Measurements from ENCODE around the gene MBP. TPM values are rescaled to one million over a fixed set of nuclear protein-coding genes. Genes with fewer than 3 reads are reported as not detected.
A peak's percentile ranks its signal among the peaks of the same experiment; 100 is the strongest.

Gene MBP
- total and polyA plus RNA-seq, 2 experiments from 2014 or later, result 18.4 to 22.9 TPM

DNA sequence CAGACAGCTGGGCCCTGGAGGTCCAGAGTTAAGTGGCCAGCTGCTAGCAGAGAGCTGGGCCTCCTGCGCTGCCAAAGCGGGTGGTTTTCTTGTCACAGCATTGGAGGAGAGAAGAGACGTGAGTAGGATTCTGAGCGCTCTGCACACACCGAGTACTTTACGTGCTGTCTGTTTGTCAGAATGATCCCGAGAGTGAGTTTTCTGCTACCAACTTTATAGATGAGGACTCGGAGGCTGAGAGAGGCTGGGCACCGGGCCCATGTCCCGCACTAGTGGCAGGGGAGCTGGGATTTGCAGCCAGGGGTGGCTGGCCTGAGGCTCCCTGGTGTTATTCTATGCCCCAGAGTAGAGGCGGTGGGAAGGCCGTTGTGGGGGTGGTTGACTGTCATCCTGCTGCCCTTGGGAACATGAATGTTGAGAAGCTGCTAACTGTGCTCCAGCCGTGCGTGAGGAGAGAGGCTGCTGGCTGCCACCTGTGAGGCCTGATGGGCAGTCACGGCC is 36.3 kb upstream of the MBP start:
- H3K4me1 Mint-ChIP-seq, result peaks cover 44% of the 10 kb centered on the region
- Histone ChIP-seq H3K27ac (ENCODE audit: low read depth) (no peak overlapping the region), H3F3A (replicated peaks; ENCODE audit: low read depth) (no peaks in the 10 kb centered on the region), H3K27me3 (ENCODE audit: insufficient read depth) (no peaks in the 10 kb centered on the region), H2AFZ (peak overlapping the region; percentile 83), H3K4me2 (no peak overlapping the region), H4K20me1 (replicated peaks; ENCODE audit: insufficient read depth) (no peaks in the 10 kb centered on the region), H3K36me3 (ENCODE audit: insufficient read depth) (no peaks in the 10 kb centered on the region), H3K4me1 (ENCODE audit: insufficient read depth) (peaks cover 7% of the 10 kb centered on the region; the same call in 1 of the 2 replicates), H3K79me2 (replicated peaks; ENCODE audit: insufficient read depth) (no peaks in the 10 kb centered on the region), H3K9me2 (ENCODE audit: insufficient read depth) (no peaks in the 10 kb centered on the region), H3K4me3 (no peak overlapping the region)
- TF ChIP-seq STAT1 (IDR thresholded peaks at IDR 0.05; ENCODE audit: unreplicated experiment), result no peak
- no peak for TF ChIP-seq EZH2phosphoT487 (IDR thresholded peaks at IDR 0.05; ENCODE audit: unreplicated experiment)
- TF ChIP-seq, protein P1, sequence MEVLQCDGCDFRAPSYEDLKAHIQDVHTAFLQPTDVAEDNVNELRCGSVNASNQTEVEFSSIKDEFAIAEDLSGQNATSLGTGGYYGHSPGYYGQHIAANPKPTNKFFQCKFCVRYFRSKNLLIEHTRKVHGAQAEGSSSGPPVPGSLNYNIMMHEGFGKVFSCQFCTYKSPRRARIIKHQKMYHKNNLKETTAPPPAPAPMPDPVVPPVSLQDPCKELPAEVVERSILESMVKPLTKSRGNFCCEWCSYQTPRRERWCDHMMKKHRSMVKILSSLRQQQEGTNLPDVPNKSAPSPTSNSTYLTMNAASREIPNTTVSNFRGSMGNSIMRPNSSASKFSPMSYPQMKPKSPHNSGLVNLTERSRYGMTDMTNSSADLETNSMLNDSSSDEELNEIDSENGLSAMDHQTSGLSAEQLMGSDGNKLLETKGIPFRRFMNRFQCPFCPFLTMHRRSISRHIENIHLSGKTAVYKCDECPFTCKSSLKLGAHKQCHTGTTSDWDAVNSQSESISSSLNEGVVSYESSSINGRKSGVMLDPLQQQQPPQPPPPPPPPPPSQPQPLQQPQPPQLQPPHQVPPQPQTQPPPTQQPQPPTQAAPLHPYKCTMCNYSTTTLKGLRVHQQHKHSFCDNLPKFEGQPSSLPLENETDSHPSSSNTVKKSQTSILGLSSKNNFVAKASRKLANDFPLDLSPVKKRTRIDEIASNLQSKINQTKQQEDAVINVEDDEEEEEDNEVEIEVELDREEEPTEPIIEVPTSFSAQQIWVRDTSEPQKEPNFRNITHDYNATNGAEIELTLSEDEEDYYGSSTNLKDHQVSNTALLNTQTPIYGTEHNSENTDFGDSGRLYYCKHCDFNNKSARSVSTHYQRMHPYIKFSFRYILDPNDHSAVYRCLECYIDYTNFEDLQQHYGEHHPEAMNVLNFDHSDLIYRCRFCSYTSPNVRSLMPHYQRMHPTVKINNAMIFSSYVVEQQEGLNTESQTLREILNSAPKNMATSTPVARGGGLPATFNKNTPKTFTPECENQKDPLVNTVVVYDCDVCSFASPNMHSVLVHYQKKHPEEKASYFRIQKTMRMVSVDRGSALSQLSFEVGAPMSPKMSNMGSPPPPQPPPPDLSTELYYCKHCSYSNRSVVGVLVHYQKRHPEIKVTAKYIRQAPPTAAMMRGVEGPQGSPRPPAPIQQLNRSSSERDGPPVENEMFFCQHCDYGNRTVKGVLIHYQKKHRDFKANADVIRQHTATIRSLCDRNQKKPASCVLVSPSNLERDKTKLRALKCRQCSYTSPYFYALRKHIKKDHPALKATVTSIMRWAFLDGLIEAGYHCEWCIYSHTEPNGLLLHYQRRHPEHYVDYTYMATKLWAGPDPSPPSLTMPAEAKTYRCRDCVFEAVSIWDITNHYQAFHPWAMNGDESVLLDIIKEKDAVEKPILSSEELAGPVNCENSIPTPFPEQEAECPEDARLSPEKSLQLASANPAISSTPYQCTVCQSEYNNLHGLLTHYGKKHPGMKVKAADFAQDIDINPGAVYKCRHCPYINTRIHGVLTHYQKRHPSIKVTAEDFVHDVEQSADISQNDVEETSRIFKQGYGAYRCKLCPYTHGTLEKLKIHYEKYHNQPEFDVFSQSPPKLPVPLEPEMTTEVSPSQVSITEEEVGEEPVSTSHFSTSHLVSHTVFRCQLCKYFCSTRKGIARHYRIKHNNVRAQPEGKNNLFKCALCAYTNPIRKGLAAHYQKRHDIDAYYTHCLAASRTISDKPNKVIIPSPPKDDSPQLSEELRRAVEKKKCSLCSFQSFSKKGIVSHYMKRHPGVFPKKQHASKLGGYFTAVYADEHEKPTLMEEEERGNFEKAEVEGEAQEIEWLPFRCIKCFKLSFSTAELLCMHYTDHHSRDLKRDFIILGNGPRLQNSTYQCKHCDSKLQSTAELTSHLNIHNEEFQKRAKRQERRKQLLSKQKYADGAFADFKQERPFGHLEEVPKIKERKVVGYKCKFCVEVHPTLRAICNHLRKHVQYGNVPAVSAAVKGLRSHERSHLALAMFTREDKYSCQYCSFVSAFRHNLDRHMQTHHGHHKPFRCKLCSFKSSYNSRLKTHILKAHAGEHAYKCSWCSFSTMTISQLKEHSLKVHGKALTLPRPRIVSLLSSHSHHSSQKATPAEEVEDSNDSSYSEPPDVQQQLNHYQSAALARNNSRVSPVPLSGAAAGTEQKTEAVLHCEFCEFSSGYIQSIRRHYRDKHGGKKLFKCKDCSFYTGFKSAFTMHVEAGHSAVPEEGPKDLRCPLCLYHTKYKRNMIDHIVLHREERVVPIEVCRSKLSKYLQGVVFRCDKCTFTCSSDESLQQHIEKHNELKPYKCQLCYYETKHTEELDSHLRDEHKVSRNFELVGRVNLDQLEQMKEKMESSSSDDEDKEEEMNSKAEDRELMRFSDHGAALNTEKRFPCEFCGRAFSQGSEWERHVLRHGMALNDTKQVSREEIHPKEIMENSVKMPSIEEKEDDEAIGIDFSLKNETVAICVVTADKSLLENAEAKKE (CRISPR knock-in tag; IDR thresholded peaks at IDR 0.05), result no peak
- TF ChIP-seq, protein P2, sequence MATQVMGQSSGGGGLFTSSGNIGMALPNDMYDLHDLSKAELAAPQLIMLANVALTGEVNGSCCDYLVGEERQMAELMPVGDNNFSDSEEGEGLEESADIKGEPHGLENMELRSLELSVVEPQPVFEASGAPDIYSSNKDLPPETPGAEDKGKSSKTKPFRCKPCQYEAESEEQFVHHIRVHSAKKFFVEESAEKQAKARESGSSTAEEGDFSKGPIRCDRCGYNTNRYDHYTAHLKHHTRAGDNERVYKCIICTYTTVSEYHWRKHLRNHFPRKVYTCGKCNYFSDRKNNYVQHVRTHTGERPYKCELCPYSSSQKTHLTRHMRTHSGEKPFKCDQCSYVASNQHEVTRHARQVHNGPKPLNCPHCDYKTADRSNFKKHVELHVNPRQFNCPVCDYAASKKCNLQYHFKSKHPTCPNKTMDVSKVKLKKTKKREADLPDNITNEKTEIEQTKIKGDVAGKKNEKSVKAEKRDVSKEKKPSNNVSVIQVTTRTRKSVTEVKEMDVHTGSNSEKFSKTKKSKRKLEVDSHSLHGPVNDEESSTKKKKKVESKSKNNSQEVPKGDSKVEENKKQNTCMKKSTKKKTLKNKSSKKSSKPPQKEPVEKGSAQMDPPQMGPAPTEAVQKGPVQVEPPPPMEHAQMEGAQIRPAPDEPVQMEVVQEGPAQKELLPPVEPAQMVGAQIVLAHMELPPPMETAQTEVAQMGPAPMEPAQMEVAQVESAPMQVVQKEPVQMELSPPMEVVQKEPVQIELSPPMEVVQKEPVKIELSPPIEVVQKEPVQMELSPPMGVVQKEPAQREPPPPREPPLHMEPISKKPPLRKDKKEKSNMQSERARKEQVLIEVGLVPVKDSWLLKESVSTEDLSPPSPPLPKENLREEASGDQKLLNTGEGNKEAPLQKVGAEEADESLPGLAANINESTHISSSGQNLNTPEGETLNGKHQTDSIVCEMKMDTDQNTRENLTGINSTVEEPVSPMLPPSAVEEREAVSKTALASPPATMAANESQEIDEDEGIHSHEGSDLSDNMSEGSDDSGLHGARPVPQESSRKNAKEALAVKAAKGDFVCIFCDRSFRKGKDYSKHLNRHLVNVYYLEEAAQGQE (IDR thresholded peaks at IDR 0.05; ENCODE audit: unreplicated experiment), result no peak
- TF ChIP-seq ZNF114 (CRISPR knock-in tag; IDR thresholded peaks at IDR 0.05), result no peak
- no peak for TF ChIP-seq CREB1 (CRISPR knock-in tag; IDR thresholded peaks at IDR 0.05; ENCODE audit: low read depth)
- no peak for TF ChIP-seq POLR2AphosphoS5 (IDR thresholded peaks at IDR 0.05; ENCODE audit: low read depth)
- no peak for TF ChIP-seq EZH2 (IDR thresholded peaks at IDR 0.05; ENCODE audit: low read depth, unreplicated experiment)
- no peak for TF ChIP-seq JUNB (IDR thresholded peaks at IDR 0.05; ENCODE audit: unreplicated experiment)
- TF ChIP-seq, protein P3, sequence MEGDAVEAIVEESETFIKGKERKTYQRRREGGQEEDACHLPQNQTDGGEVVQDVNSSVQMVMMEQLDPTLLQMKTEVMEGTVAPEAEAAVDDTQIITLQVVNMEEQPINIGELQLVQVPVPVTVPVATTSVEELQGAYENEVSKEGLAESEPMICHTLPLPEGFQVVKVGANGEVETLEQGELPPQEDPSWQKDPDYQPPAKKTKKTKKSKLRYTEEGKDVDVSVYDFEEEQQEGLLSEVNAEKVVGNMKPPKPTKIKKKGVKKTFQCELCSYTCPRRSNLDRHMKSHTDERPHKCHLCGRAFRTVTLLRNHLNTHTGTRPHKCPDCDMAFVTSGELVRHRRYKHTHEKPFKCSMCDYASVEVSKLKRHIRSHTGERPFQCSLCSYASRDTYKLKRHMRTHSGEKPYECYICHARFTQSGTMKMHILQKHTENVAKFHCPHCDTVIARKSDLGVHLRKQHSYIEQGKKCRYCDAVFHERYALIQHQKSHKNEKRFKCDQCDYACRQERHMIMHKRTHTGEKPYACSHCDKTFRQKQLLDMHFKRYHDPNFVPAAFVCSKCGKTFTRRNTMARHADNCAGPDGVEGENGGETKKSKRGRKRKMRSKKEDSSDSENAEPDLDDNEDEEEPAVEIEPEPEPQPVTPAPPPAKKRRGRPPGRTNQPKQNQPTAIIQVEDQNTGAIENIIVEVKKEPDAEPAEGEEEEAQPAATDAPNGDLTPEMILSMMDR (conservative IDR thresholded peaks at IDR 0.05; ENCODE audit: low read depth in 2 of 2), result no peak
- TF ChIP-seq, protein P4, sequence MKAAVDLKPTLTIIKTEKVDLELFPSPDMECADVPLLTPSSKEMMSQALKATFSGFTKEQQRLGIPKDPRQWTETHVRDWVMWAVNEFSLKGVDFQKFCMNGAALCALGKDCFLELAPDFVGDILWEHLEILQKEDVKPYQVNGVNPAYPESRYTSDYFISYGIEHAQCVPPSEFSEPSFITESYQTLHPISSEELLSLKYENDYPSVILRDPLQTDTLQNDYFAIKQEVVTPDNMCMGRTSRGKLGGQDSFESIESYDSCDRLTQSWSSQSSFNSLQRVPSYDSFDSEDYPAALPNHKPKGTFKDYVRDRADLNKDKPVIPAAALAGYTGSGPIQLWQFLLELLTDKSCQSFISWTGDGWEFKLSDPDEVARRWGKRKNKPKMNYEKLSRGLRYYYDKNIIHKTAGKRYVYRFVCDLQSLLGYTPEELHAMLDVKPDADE (IDR thresholded peaks at IDR 0.05), result no peak
- no peak for TF ChIP-seq ZNF331 (CRISPR knock-in tag; IDR thresholded peaks at IDR 0.05; ENCODE audit: low read depth)
- no peak for TF ChIP-seq NANOG (IDR thresholded peaks at IDR 0.05; ENCODE audit: borderline replicate concordance)
- no peak overlapping the region for H3K27ac Mint-ChIP-seq
- no peak for DNase-seq (ENCODE audit: low spot score)
- peaks cover 7% of the 10 kb centered on the region for H3K27me3 Mint-ChIP-seq (ENCODE audit: insufficient read depth, low read depth, poor library complexity)
- no peak overlapping the region for H3K4me3 Mint-ChIP-seq
- H3K36me3 Mint-ChIP-seq (ENCODE audit: low read depth), result no peaks in the 10 kb centered on the region
- no peaks in the 10 kb centered on the region for H3K9me3 Mint-ChIP-seq
- no peak for ATAC-seq

Data from GM23338 (cell line).